HepG2 (cell line): ENCODE measurements around the gene MAP1LC3A. TPM values are rescaled to one million over a fixed set of nuclear protein-coding genes. Genes with fewer than 3 reads are reported as not detected.

Experiments used
- ATF2 ChIP-seq: sonication (generic); formaldehyde crosslinking; IDR thresholded peaks from 2 replicates; pipeline ENCODE4 v1.4.0; 2020; ENCODE audit warnings: missing genetic modification reagents
- ELF4 ChIP-seq: sonication (generic); formaldehyde crosslinking; IDR thresholded peaks from 2 replicates; pipeline ENCODE4 v1.5.0; 2020; ENCODE audit warnings: missing genetic modification reagents, mild to moderate bottlenecking, moderate library complexity, borderline replicate concordance
- HDAC1 ChIP-seq: sonication (generic); formaldehyde crosslinking; IDR thresholded peaks from 2 replicates; pipeline ENCODE4 v1.5.1; 2020; ENCODE audit warnings: mild to moderate bottlenecking, missing genetic modification reagents
- HNF4G ChIP-seq, 2 experiments: sonication (generic) in 1 of 2; formaldehyde crosslinking in 1 of 2; IDR thresholded peaks; 2 replicates each; pipeline versions ENCODE4 v1.4.0 to v1.6.1; 2011 to 2020; ENCODE audit warnings: borderline replicate concordance in 2 of 2, low read depth in 2 of 2, mild to moderate bottlenecking in 2 of 2, low read length in 1 of 2, missing genetic modification reagents in 1 of 2, moderate library complexity in 1 of 2
- IRX3 ChIP-seq: sonication (generic); formaldehyde crosslinking; IDR thresholded peaks from 2 replicates; pipeline ENCODE4 v1.8.1; 2023; ENCODE audit warnings: mild to moderate bottlenecking, low read depth, missing genetic modification reagents, borderline replicate concordance
- KLF6 ChIP-seq: IDR thresholded peaks from 2 replicates; pipeline ENCODE4 v1.8.0; 2016; ENCODE audit warnings: missing biosample characterization, missing genetic modification reagents
- RCOR2 ChIP-seq: IDR thresholded peaks from 2 replicates; pipeline ENCODE4 v1.6.1; 2016; ENCODE audit warnings: missing biosample characterization, missing genetic modification reagents
- TCF7 ChIP-seq: sonication (generic); IDR thresholded peaks from 2 replicates; pipeline ENCODE4 v1.6.1; 2016; ENCODE audit warnings: antibody characterized with exemption, low read depth
- ZBTB1 ChIP-seq: sonication (generic); formaldehyde crosslinking; IDR thresholded peaks from 2 replicates; pipeline ENCODE4 v1.4.0; 2020; ENCODE audit warnings: missing genetic modification reagents, borderline replicate concordance
- ZBTB4 ChIP-seq: sonication (generic); formaldehyde crosslinking; IDR thresholded peaks from 2 replicates; pipeline ENCODE4 v1.4.0; 2020; ENCODE audit warnings: missing genetic modification reagents, mild to moderate bottlenecking, borderline replicate concordance
- ZNF121 ChIP-seq: sonication (generic); formaldehyde crosslinking; IDR thresholded peaks from 2 replicates; pipeline ENCODE4 v1.5.0; 2020; ENCODE audit warnings: mild to moderate bottlenecking, missing genetic modification reagents
- ZNF431 ChIP-seq: sonication (generic); formaldehyde crosslinking; IDR thresholded peaks from 2 replicates; pipeline ENCODE4 v1.9.0; 2022; ENCODE audit warnings: missing genetic modification reagents, low read depth, mild to moderate bottlenecking, borderline replicate concordance
- ZNF710 ChIP-seq: sonication (generic); formaldehyde crosslinking; IDR thresholded peaks from 2 replicates; pipeline ENCODE4 v1.5.0; 2020; ENCODE audit warnings: mild to moderate bottlenecking, missing genetic modification reagents, borderline replicate concordance
- ZNF740 ChIP-seq: sonication (generic); formaldehyde crosslinking; IDR thresholded peaks from 2 replicates; pipeline ENCODE4 v1.4.0; 2020; ENCODE audit warnings: missing genetic modification reagents
- ZUFSP ChIP-seq: sonication (generic); formaldehyde crosslinking; IDR thresholded peaks from 2 replicates; pipeline ENCODE4 v1.9.0; 2021; ENCODE audit warnings: missing genetic modification reagents, mild to moderate bottlenecking, borderline replicate concordance
- polyA plus RNA-seq, 8 experiments: library from polyadenylated mRNA; depleted of rRNA in 3 of 8; stranded (reverse) in 7 of 8; unstranded in 1 of 8; fragments of >200 nt; fragmentation: Illumina TruSeq in 4 of 8; extraction: Trizol in 4 of 8; gene quantifications; 2 replicates each; pipeline versions ENCODE4 v1.2.1 to v1.2.3, GENCODE V29; 2011 to 2016; ENCODE audit warnings: low read depth in 4 of 8, missing spikeins in 1 of 8, mixed read lengths in 1 of 8; ENCODE audit not compliant: insufficient read depth in 1 of 8
- total RNA-seq, 5 experiments: library from RNA; depleted of rRNA; stranded (reverse); fragments of >200 nt; fragmentation: Illumina TruSeq; extraction: Trizol; gene quantifications; 2 replicates each; pipeline ENCODE4 v1.2.3, GENCODE V29; 2016; ENCODE audit warnings: low read depth in 1 of 5

MAP1LC3A gene
- total and polyA plus RNA-seq, 2 of the 13 experiments (the other 11 are each of a cell fraction or from before 2014, with no cell fraction given), result not detected

GRCh38 chr20:34515484-34516246 lies 42.9 kb upstream of the MAP1LC3A start (continued):
- TF ChIP-seq ZNF431 (CRISPR knock-in tag) (0 out of 2 replicates have a peak, but pooled peaks have one; percentile 29), ZNF710 (CRISPR knock-in tag) (peak; percentile 50; the same call in 1 of the 2 replicates), TCF7 (no peak), KLF6 (CRISPR knock-in tag) (no peak), ZNF740 (CRISPR knock-in tag) (0 out of 2 replicates have a peak, but pooled peaks have one; percentile 13), ZBTB4 (CRISPR knock-in tag) (no peak), ZUFSP (CRISPR knock-in tag) (0 out of 2 replicates have a peak, but pooled peaks have one; percentile 10), HNF4G (IDR thresholded peaks at IDR 0.05; ENCODE audit: borderline replicate concordance, low read depth, low read length) (no peak), HNF4G (CRISPR knock-in tag; IDR thresholded peaks at IDR 0.05; ENCODE audit: borderline replicate concordance, low read depth) (peak; percentile 54; the same call in 1 of the 2 replicates), ZBTB1 (CRISPR knock-in tag) (no peak), IRX3 (CRISPR knock-in tag) (no peak), ELF4 (0 out of 2 replicates have a peak, but pooled peaks have one; percentile 86), RCOR2 (CRISPR knock-in tag) (peak; percentile 47; the same call in 1 of the 2 replicates), ATF2 (CRISPR knock-in tag) (0 out of 2 replicates have a peak, but pooled peaks have one; percentile 7), ZNF121 (peak; percentile 60), HDAC1 (CRISPR knock-in tag) (peak; percentile 16; the same call in 1 of the 2 replicates)
